ENCODE data around the gene NDUFS7.

NDUFS7 gene

GRCh38 chr19:1417681-1418495 lies 34.2 kb downstream of the NDUFS7 start (continued):
- TF ChIP-seq, protein P1, sequence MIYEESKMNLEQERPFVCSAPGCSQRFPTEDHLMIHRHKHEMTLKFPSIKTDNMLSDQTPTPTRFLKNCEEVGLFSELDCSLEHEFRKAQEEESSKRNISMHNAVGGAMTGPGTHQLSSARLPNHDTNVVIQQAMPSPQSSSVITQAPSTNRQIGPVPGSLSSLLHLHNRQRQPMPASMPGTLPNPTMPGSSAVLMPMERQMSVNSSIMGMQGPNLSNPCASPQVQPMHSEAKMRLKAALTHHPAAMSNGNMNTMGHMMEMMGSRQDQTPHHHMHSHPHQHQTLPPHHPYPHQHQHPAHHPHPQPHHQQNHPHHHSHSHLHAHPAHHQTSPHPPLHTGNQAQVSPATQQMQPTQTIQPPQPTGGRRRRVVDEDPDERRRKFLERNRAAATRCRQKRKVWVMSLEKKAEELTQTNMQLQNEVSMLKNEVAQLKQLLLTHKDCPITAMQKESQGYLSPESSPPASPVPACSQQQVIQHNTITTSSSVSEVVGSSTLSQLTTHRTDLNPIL (CRISPR knock-in tag; IDR thresholded peaks at IDR 0.05; ENCODE audit: low read depth) = no peak
- TF ChIP-seq CSDC2 (CRISPR knock-in tag; IDR thresholded peaks at IDR 0.05) = no peak
- TF ChIP-seq OSR1 (CRISPR knock-in tag; IDR thresholded peaks at IDR 0.05) = no peak
- TF ChIP-seq, protein P2, sequence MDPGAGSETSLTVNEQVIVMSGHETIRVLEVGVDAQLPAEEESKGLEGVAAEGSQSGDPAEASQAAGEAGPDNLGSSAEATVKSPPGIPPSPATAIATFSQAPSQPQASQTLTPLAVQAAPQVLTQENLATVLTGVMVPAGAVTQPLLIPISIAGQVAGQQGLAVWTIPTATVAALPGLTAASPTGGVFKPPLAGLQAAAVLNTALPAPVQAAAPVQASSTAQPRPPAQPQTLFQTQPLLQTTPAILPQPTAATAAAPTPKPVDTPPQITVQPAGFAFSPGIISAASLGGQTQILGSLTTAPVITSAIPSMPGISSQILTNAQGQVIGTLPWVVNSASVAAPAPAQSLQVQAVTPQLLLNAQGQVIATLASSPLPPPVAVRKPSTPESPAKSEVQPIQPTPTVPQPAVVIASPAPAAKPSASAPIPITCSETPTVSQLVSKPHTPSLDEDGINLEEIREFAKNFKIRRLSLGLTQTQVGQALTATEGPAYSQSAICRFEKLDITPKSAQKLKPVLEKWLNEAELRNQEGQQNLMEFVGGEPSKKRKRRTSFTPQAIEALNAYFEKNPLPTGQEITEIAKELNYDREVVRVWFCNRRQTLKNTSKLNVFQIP (CRISPR knock-in tag; IDR thresholded peaks at IDR 0.05; ENCODE audit: borderline replicate concordance, low read depth) = no peak
- TF ChIP-seq RARB (CRISPR knock-in tag; IDR thresholded peaks at IDR 0.05) = no peak
- TF ChIP-seq ZFP30 (CRISPR knock-in tag; IDR thresholded peaks at IDR 0.05) = no peak
- no peak for TF ChIP-seq ZNF70 (CRISPR knock-in tag; IDR thresholded peaks at IDR 0.05)

DNA sequence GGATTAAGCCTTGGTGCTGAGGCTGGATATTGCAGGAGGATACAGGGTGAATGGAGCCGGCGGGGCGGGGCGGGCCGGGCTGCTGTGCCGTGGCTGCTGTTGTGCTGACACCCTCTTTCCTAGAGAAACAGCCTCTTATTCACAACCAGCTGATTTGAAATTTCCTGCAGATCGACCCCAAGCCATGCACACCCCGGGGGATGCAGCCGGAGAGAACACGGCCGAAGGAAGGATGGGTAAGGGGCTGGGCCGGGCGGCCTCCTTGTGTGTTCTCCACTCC lies 34.7 kb downstream of the NDUFS7 start:
- TF ChIP-seq PPARA (CRISPR knock-in tag; IDR thresholded peaks at IDR 0.05; ENCODE audit: borderline replicate concordance) = no peak
- TF ChIP-seq, protein P1 (CRISPR knock-in tag; IDR thresholded peaks at IDR 0.05; ENCODE audit: low read depth) = no peak
- TF ChIP-seq SNAI2 (CRISPR knock-in tag; IDR thresholded peaks at IDR 0.05) = no peak
- TF ChIP-seq ISL1 (CRISPR knock-in tag; IDR thresholded peaks at IDR 0.05) = no peak
- TF ChIP-seq TSHZ2 (CRISPR knock-in tag; IDR thresholded peaks at IDR 0.05) = no peak
- no peak for TF ChIP-seq ZNF8 (CRISPR knock-in tag; IDR thresholded peaks at IDR 0.05)
- no peak for TF ChIP-seq ESRRG (CRISPR knock-in tag; IDR thresholded peaks at IDR 0.05)
- no peak for TF ChIP-seq OSR1 (CRISPR knock-in tag; IDR thresholded peaks at IDR 0.05)
- no peak for TF ChIP-seq ZFP30 (CRISPR knock-in tag; IDR thresholded peaks at IDR 0.05)
- no peak for TF ChIP-seq RARB (CRISPR knock-in tag; IDR thresholded peaks at IDR 0.05)
- TF ChIP-seq TOX (CRISPR knock-in tag; IDR thresholded peaks at IDR 0.05; ENCODE audit: borderline replicate concordance) = no peak
- TF ChIP-seq, protein P3, sequence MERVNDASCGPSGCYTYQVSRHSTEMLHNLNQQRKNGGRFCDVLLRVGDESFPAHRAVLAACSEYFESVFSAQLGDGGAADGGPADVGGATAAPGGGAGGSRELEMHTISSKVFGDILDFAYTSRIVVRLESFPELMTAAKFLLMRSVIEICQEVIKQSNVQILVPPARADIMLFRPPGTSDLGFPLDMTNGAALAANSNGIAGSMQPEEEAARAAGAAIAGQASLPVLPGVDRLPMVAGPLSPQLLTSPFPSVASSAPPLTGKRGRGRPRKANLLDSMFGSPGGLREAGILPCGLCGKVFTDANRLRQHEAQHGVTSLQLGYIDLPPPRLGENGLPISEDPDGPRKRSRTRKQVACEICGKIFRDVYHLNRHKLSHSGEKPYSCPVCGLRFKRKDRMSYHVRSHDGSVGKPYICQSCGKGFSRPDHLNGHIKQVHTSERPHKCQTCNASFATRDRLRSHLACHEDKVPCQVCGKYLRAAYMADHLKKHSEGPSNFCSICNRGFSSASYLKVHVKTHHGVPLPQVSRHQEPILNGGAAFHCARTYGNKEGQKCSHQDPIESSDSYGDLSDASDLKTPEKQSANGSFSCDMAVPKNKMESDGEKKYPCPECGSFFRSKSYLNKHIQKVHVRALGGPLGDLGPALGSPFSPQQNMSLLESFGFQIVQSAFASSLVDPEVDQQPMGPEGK (CRISPR knock-in tag; IDR thresholded peaks at IDR 0.05; ENCODE audit: borderline replicate concordance) = no peak
- no peak for TF ChIP-seq ZNF565 (CRISPR knock-in tag; conservative IDR thresholded peaks at IDR 0.05; ENCODE audit: low read depth)
- TF ChIP-seq TCF4 (CRISPR knock-in tag; IDR thresholded peaks at IDR 0.05; ENCODE audit: borderline replicate concordance) = no peak
- TF ChIP-seq ZC3H10 (CRISPR knock-in tag; IDR thresholded peaks at IDR 0.05) = no peak
- no peak for TF ChIP-seq CSRNP3 (CRISPR knock-in tag; IDR thresholded peaks at IDR 0.05)
- TF ChIP-seq ZFP3 (CRISPR knock-in tag; IDR thresholded peaks at IDR 0.05) = no peak
- TF ChIP-seq GLIS3 (CRISPR knock-in tag; IDR thresholded peaks at IDR 0.05) = no peak
- no peak for TF ChIP-seq BACH2 (CRISPR knock-in tag; IDR thresholded peaks at IDR 0.05; ENCODE audit: borderline replicate concordance)
- TF ChIP-seq, protein P2 (CRISPR knock-in tag; IDR thresholded peaks at IDR 0.05; ENCODE audit: borderline replicate concordance, low read depth) = no peak
- no peak for ATAC-seq
